SK-N-SH (cell line): ENCODE data around the gene ZNF768. TPM values are rescaled to one million over a fixed set of nuclear protein-coding genes. Genes with fewer than 3 reads are reported as not detected.

ENCODE experiments used
- CTCF ChIA-PET: fragments of 300-600, 350-600 bp; formaldehyde crosslinking; extraction: SDS; loops from one replicate; lab custom pipeline; 2021; lab: Yijun Ruan, JAX
- POLR2A ChIA-PET: fragments of 350-600 bp; sonication (Branson Sonifier 250); formaldehyde crosslinking; extraction: SDS; loops from one replicate; lab custom pipeline; 2020; ENCODE audit warnings: antibody characterized with exemption, inconsistent platforms; lab: Yijun Ruan, JAX
- DNase-seq: peaks from one replicate; pipeline ENCODE4 v3.0.0; 2012
- H2AFZ ChIP-seq: fragments of 200-600 bp; sonication (generic); 2 replicates; pipeline ENCODE4 v1.8.1; 2016; ENCODE audit warnings: antibody characterized with exemption, mild to moderate bottlenecking, low read depth
- H3F3A ChIP-seq: fragments of 200-600 bp; sonication (generic); replicated peaks from 2 replicates; pipeline ENCODE3; 2016; ENCODE audit warnings: antibody characterized with exemption, mild to moderate bottlenecking; ENCODE audit not compliant: insufficient read depth
- H3K27ac ChIP-seq, 2 experiments: fragments of 200-500 bp in 1 of 2; fragments of 200-600 bp in 1 of 2; sonication (Bioruptor generic) in 1 of 2; sonication (generic), shearing (Covaris generic) in 1 of 2; 2 replicates each; pipeline versions ENCODE4 v1.5.1 to v1.6.1; 2014 to 2016; ENCODE audit warnings: low read depth in 2 of 2, inconsistent platforms in 1 of 2, low read length in 1 of 2, mild to moderate bottlenecking in 1 of 2, mixed read lengths in 1 of 2
- H3K27me3 ChIP-seq: fragments of 200-600 bp; sonication (generic), shearing (Covaris generic); 2 replicates; pipeline ENCODE4 v1.6.1; 2016; ENCODE audit warnings: mixed run types; ENCODE audit not compliant: insufficient read depth
- H3K36me3 ChIP-seq, 2 experiments: fragments of 200-500 bp in 1 of 2; fragments of 200-600 bp in 1 of 2; sonication (Bioruptor generic) in 1 of 2; sonication (generic) in 1 of 2; replicated peaks in 1 of 2; 2 replicates each; pipeline versions ENCODE3 to v1.5.1; 2014 to 2016; ENCODE audit warnings: low read length in 1 of 2, mild to moderate bottlenecking in 1 of 2; ENCODE audit not compliant: insufficient read depth in 2 of 2, control insufficient read depth in 1 of 2
- H3K4me1 ChIP-seq, 2 experiments: fragments of 200-500 bp in 1 of 2; fragments of 200-600 bp in 1 of 2; sonication (Bioruptor generic) in 1 of 2; sonication (generic), shearing (Covaris generic) in 1 of 2; 2 replicates each; pipeline versions ENCODE4 v1.5.1 to v1.6.1; 2014 to 2016; ENCODE audit warnings: low read depth in 1 of 2, low read length in 1 of 2, mixed run types in 1 of 2; ENCODE audit not compliant: insufficient read depth in 2 of 2, control insufficient read depth in 1 of 2
- H3K4me2 ChIP-seq: fragments of 200-600 bp; sonication (generic), shearing (Covaris generic); 2 replicates; pipeline ENCODE4 v1.6.1; 2017; ENCODE audit warnings: mixed run types
- H3K4me3 ChIP-seq, 2 experiments: fragments of 200-500 bp in 1 of 2; fragments of 200-600 bp in 1 of 2; sonication (Bioruptor generic) in 1 of 2; sonication (generic), shearing (Covaris generic) in 1 of 2; 2 replicates each; pipeline versions ENCODE4 v1.5.1 to v1.8.1; 2014 to 2016; ENCODE audit warnings: low read depth in 2 of 2, inconsistent platforms in 1 of 2, low read length in 1 of 2, mild to moderate bottlenecking in 1 of 2, mixed read lengths in 1 of 2, moderate library complexity in 1 of 2
- H3K79me2 ChIP-seq: fragments of 200-600 bp; sonication (generic); 2 replicates; pipeline ENCODE4 v1.8.1; 2017; ENCODE audit warnings: mild to moderate bottlenecking; ENCODE audit not compliant: insufficient read depth
- H3K9ac ChIP-seq: fragments of 200-600 bp; sonication (generic); 2 replicates; pipeline ENCODE4 v1.6.1; 2017; ENCODE audit warnings: mixed run types
- H3K9me2 ChIP-seq: fragments of 200-600 bp; sonication (generic); 2 replicates; pipeline ENCODE4 v1.6.1; 2017; ENCODE audit warnings: mixed run types
- H3K9me3 ChIP-seq: fragments of 200-600 bp; sonication (generic); 2 replicates; pipeline ENCODE4 v1.6.1; 2017; ENCODE audit warnings: mixed run types, mild to moderate bottlenecking, moderate library complexity
- H4K20me1 ChIP-seq: fragments of 200-600 bp; sonication (generic); 2 replicates; pipeline ENCODE4 v1.6.1; 2017; ENCODE audit warnings: mild to moderate bottlenecking, mixed run types; ENCODE audit not compliant: insufficient read depth
- CTCF ChIP-seq: fragments of 200-600 bp; sonication (generic); IDR thresholded peaks from 2 replicates; pipeline ENCODE4 v1.6.1; 2017; ENCODE audit warnings: antibody characterized with exemption, mild to moderate bottlenecking, moderate library complexity
- ELF1 ChIP-seq: IDR thresholded peaks from 2 replicates; pipeline ENCODE4 v1.4.0; 2012
- EP300 ChIP-seq, 2 experiments: IDR thresholded peaks; 2 replicates each; pipeline versions ENCODE4 v1.4.0 to v1.6.1; 2012; ENCODE audit warnings: borderline replicate concordance in 1 of 2, low read depth in 1 of 2, low read length in 1 of 2
- MAX ChIP-seq: IDR thresholded peaks from 2 replicates; pipeline ENCODE4 v1.4.0; 2012; ENCODE audit warnings: low read depth
- MXI1 ChIP-seq: IDR thresholded peaks from 2 replicates; pipeline ENCODE4 v1.6.1; 2012; ENCODE audit warnings: mild to moderate bottlenecking, low read depth, low read length, improper control_type of control experiment
- REST ChIP-seq: IDR thresholded peaks from 2 replicates; pipeline ENCODE4 v1.6.1; 2012; ENCODE audit warnings: mild to moderate bottlenecking, low read depth, low read length, moderate library complexity
- WGBS: methylation state at CpG from one replicate; pipeline ENCODE4 v1.1.6; 2017; ENCODE audit warnings: low lambda C conversion rate; 5-methylcytosine and 5-hydroxymethylcytosine counted together
- polyA plus RNA-seq, 3 experiments: library from polyadenylated mRNA; depleted of rRNA; stranded (reverse); fragments of >200 nt; gene quantifications; 2 replicates each; pipeline ENCODE4 v1.2.3, GENCODE V29; 2012

The ZNF768 gene
- polyA plus RNA-seq, 1 of the 3 experiments (the other 2 are of a cell fraction): 26.0 TPM

- Histone ChIP-seq H4K20me1 (no peaks in the 10 kb centered on the region), H3K9me3 (no peaks in the 10 kb centered on the region), H3K4me1 (peaks cover 0 to 6% of the 10 kb centered on the region in 2 experiments; a peak in 1 of 4 replicates), H3K9ac (no peak overlapping the region), H3K27ac (no peak overlapping the region), H3K9me2 (no peaks in the 10 kb centered on the region), H3K27me3 (no peaks in the 10 kb centered on the region), H3K79me2 (peaks cover 26% of the 10 kb centered on the region), H2AFZ (no peak overlapping the region), H3K4me3 (no peak overlapping the region)
- DNase-seq: no peak
- 94% methylated on average over 12 of the region's 18 CpGs for WGBS
- CTCF ChIA-PET: interaction anchor here (4.1 kb wide), 1 partner anchor 18 kb away, joined by 16 read pairs; no protein-coding TSS in a partner anchor
- TF ChIP-seq MAX (no peak), REST (no peak), CTCF (no peak)
- TF ChIP-seq, all 33 proteins: peak for 0
- POLR2A ChIA-PET: interaction anchor here (0.6 kb wide), 1 partner anchor 14 kb away, joined by 3 read pairs; no protein-coding TSS in a partner anchor
- Histone ChIP-seq H3F3A (peaks cover 4% of the 10 kb centered on the region), H3K36me3 (peaks cover 0 to 21% of the 10 kb centered on the region in 2 experiments), H3K4me2 (no peak overlapping the region)
Measured at GRCh38 chr16:30554557-30555314, 28.4 kb upstream of the ZNF768 start.

- no peaks in the 10 kb centered on the region for H3K9me3 ChIP-seq
- no peak overlapping the region for H2AFZ ChIP-seq
- no peak overlapping the region for H3K27ac ChIP-seq
- H3K27me3 ChIP-seq: no peaks in the 10 kb centered on the region
- CTCF ChIA-PET: interaction anchor here (1.5 to 4.1 kb wide), 2 partner anchors 17 to 104 kb away, joined by 3 to 16 read pairs; no protein-coding TSS in a partner anchor
- peaks cover 0 to 21% of the 10 kb centered on the region in 2 experiments for H3K36me3 ChIP-seq
- 98% methylated on average over 2 of the region's 2 CpGs for WGBS
- no peak overlapping the region for H3K4me2 ChIP-seq
- POLR2A ChIA-PET: no interaction called here
- H3K9ac ChIP-seq: no peak overlapping the region
- H3F3A ChIP-seq: no peaks in the 10 kb centered on the region
- H3K79me2 ChIP-seq: peaks cover 26% of the 10 kb centered on the region
- TF ChIP-seq CTCF (no peak), ELF1 (no peak), MAX (no peak), MXI1 (no peak), EP300 (IDR thresholded peaks at IDR 0.05; ENCODE audit: borderline replicate concordance in 1 of 2, low read depth in 1 of 2, low read length in 1 of 2) (no peak)
- H3K4me3 ChIP-seq: no peak overlapping the region
- H3K9me2 ChIP-seq: no peaks in the 10 kb centered on the region
- DNase-seq: no peak
- peaks cover 0 to 3% of the 10 kb centered on the region in 2 experiments; a peak in 1 of 4 replicates for H3K4me1 ChIP-seq
- H4K20me1 ChIP-seq: no peaks in the 10 kb centered on the region
Measured at GRCh38 chr16:30553393-30553899, 27.1 kb upstream of the ZNF768 start.
